ENCODE results near the gene TLE6.
"Not testable (repeated sequence)": the region's sequence is repeated elsewhere in the genome, so short reads cannot be mapped to it uniquely, and the experiment has no call there.

Gene TLE6

DNA sequence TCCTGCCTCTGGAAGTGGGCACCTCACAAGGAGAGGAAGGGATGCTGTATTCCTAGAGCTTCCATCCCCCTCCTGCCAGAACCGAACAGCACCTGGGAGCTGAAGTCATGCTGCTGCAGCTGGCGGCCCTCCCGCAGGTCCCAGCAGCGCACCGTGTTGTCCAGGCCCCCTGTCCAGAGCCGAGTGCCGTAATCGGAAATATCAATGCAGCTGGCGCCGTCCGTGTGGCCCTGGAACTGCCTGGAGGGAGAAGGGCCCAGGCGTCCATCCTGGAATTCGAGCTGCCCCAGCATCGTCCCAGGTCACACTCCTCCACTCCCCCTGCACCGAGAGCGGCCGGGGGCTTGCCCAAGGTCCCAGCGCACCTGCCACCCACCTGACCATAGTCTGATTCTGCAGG, 28.0 kb downstream of the TLE6 start:
- DNase-seq: no peak

GRCh38 chr19:3006075-3006767, 28.9 kb downstream of the TLE6 start:
- DNase-seq: no peak

DNA sequence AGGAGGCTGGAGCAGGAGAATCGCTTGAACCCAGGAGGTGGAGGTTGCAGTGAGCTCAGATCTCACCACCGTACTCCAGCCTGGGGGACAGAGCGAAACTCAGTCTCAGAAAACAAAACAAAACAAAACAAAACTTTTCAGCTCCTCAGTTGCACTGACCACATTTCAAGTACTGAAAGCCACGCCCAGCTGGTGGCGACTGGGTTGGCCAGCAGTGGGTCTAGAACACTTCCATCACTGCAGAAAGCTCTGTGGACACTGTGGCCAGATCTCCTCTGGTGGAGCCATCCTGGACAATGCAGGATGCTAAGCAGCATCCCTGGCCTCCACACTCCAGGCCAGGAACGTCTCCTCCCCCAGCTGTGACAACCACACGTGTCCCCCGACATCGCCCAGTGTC, 30.6 kb downstream of the TLE6 start:
- DNase-seq: no peak

DNA sequence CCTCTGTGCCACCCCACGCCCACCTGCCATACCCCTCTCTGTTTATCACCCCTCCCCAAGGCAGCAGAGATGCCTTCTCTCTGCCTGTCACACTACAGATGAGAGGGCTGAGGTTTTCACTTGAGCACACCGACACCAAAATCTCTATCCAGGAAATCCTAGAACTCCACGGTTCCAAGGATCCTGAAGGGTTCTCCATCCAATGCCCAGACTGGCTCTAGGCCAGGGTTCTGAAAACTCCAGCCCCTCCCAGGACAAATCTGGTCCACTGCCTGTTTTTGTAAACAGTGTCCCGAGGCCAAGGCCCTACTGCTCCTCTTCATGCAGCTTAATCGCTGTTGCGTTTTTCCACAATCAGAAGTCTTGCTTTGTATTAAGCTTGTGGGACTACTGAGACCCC, 31.6 kb downstream of the TLE6 start:
- DNase-seq: no peak

GRCh38 chr19:3010871-3011270, 33.5 kb downstream of the TLE6 start:
- DNase-seq: no peak

DNA sequence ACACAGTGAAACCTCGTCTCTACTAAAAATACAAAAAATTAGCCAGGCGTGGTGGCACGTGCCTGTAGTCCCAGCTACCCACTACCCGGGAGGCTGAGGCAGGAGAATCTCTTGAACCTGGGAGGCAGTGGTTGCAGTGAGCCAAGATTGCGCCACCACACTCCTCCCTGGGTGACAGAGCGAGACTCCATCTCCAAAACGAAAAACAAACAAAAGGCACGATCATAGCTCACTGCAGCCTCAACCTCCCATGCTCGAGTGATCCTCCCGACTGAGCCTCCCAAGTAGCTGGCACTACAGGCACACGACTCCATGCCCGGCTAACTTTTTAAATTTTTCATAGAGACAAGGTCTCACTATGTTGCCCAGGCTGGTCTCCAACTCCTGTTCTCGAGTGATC, 34.7 kb downstream of the TLE6 start:
- DNase-seq: not testable (repeated sequence)

DNA sequence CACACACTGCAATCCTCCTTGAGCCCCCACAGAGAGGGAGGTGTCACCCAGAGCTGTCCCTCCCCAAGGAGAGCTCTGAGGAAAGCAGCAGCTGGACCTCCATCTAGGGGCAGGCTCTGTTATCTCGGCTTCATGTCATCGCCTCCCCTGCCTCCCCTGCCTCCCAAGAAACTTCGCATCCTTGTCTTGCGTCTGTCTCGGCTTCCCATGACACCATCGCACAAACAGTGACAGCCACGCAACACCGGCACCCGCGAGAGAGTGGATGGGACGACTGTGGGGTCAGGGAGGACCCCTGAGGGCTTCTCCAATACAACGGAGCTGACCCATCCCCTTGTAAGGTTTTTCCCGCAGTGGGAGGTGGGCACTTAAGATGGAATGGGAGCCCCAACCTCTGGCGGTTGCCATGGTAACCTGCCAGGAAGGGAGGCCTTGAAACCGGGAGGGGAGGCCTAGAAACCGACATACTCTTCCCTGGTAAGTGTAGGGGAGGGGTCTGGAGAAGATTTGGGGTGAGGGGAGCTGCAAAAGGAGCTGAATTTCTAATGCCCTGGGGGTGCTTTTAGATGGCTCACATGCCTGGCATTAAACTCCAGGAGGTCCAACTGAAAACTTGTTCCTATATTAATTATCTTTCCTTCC, 35.4 kb downstream of the TLE6 start:
- DNase-seq: no peak

DNA sequence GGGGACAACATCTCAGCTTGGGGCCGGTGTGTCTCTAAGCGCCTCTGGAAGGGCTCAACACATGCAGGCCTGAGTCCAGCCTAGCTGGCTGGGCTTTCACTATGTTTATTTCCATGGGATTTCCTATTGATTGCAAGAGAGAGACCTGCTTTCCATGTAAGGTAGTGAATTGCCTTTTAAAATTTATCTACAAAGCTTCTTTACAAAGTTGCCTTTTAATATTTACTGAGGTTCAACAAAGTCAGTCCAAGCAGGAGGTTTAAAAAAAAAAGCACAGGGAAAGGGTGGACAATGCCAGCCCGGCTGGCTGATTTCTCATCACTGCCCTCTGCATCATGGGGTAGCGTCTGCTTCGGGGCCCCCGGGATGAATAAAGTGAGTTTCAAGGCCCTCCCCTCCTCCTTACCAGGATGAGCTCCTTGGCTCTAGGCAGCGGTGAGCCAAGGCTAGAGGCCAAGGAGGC, 35.9 kb downstream of the TLE6 start:
- DNase-seq: no peak

- no peak for DNase-seq
Observed at GRCh38 chr19:3014135-3014534, 36.8 kb downstream of the TLE6 start.

DNA sequence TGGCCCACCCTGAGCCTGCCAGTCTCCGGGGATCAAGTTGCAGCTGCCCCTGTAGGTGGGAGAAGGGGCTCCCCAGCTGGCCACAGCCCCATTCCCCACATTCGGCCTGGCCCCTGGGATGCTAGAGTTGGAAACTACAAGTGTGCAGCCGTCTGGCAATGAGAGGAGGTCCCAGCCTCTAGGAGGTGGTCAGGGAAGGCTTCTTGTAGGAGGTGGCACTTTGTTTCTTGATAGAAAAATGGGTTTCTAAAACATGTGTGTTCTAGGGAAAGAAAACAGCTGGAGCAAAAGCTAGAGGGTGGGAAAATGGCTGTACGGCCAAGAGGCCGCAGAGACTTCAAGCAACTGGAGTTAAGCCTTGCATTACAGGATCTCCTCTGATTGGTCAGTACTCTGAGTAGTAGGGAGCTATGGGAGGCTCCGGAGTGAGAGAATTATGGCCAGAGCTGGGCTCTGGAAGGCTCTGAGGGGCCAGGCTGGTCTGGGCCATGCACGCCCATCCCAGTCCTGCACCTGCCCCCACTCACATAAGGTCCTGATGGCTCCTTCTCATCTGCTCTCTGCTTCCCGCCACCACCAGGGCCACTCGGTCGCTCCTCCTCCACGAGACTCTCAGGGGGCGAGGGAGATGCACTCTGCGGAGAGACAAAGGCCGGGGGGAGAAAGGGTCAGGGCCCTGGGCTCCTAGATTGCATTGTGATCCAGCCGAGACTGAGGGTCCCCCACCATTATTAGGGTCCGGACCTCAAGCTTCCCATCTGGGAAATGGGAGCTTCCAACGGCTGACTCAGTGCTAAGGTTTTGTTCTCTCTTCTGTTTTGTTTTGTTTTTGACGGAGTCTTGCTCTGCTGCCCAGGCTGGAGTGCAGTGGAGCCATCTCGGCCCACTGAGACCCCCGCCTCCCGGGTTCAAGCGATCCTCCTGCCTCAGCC, 38.0 kb downstream of the TLE6 start:
- DNase-seq: no peak

GRCh38 chr19:3017923-3018322, 40.6 kb downstream of the TLE6 start:
- DNase-seq: no peak

DNA sequence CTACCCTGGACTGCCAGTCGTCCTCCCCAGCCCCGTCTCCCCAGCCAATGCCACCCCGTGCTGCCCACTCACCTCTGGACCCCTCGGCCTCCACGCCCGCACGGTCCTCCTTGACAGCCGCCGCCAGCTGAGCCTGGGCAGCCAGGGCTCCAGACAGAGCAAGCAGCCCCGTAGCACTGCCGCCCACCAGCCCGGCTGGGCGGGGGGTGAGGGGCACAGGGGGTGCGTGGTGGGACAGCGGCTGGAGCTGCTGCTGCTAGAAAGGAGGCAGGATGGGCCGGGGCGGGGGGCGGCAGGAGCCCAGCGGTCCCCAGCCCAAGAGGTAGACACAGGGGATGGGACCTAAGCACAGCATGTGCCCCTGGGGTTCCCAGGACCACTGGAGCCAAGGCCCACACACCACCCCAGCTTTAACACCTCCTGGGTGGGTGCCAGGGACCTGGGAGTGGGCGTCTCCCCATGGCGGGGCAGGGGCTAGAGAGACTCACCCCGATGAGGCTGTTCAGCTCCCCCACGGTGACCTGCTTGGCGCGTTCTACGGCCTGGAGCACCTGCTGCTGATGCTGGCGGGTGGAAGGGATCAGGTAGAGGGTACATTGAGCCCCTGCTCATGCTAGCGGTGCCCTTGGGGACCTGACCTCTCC, 42.0 kb downstream of the TLE6 start:
- DNase-seq: no peak

- no peak for DNase-seq
Observed at GRCh38 chr19:3020321-3020960, 43.1 kb downstream of the TLE6 start.

- no peak for DNase-seq
Observed at GRCh38 chr19:3024509-3024869, 47.1 kb downstream of the TLE6 start.

GRCh38 chr19:3024870-3025548, 47.6 kb downstream of the TLE6 start:
- no peak for DNase-seq

DNA sequence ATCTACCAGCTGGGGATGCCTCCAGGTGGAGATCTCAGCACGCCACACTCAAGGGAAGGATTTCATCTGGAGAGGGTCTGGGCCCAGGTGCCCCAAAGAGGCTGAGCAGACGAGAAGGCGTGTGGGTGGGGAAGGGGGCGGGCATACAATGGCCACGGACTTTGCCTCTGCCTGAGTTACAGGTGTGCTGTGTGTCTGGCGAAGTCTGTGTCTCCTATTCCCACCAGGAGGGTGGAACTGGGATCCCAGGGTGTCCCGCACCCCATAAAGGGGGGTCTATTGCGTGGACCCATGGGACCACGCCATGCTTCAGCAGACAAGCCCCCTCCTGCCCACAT, 48.2 kb downstream of the TLE6 start:
- DNase-seq: no peak

- DNase-seq: no peak
Observed at GRCh38 chr19:3026768-3027167, 49.4 kb downstream of the TLE6 start.

- no peak for DNase-seq
Observed at GRCh38 chr19:3027292-3027691, 49.9 kb downstream of the TLE6 start.

DNA sequence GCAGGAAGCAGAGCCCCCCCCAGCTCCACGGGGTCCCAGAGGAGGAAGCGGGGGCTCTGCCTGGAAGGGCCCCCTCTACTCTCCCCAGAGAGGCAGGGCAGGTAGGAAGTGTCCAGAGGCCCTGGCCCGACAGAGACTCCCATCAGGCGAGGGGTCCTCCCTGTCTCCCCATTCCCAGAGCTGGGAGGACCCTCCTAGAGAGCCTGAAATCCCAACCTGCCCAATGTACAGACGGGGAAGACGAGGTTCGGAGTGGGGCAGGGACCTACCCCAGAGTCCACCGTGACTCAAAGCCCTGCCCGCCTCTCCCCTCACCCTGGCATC, 50.6 kb downstream of the TLE6 start:
- DNase-seq: no peak

DNA sequence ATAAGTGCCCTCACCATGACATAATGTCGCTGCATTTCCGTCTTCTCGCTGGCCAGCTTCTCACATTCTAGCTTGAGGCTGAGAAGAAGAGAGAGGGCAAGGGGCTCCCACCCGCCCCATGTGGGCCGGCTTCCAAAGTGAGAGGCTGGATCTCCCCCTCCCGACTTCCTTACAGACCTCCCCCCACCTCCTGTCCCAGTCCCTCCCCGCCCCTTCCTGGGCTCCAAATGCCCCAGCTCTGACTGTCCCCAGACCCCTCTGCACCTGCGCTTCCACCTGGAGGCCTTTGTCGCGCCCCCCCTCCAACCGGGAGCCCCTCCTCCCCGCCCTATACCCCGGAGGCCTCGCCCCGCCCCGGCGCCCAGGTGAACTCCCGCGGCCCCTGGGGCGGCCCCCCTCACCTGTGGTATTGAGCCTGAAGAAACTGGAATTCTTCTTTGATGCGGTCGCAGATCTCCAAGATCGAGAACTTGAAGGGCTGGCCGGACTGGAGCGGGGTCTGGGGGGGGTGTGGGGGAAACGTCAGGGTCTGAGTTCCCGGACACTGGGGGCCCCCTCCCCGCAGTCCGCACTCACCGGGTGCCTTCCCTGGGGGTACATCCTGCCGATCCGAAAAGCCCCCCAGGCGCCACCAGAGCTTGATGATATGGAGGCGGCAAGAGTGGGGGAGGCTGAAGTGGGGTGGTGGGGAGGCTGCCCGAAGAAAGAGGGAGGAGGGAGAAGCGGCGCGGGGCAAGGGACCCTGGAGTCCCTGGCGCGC, 51.1 kb downstream of the TLE6 start:
- DNase-seq: peak; percentile 11

DNA sequence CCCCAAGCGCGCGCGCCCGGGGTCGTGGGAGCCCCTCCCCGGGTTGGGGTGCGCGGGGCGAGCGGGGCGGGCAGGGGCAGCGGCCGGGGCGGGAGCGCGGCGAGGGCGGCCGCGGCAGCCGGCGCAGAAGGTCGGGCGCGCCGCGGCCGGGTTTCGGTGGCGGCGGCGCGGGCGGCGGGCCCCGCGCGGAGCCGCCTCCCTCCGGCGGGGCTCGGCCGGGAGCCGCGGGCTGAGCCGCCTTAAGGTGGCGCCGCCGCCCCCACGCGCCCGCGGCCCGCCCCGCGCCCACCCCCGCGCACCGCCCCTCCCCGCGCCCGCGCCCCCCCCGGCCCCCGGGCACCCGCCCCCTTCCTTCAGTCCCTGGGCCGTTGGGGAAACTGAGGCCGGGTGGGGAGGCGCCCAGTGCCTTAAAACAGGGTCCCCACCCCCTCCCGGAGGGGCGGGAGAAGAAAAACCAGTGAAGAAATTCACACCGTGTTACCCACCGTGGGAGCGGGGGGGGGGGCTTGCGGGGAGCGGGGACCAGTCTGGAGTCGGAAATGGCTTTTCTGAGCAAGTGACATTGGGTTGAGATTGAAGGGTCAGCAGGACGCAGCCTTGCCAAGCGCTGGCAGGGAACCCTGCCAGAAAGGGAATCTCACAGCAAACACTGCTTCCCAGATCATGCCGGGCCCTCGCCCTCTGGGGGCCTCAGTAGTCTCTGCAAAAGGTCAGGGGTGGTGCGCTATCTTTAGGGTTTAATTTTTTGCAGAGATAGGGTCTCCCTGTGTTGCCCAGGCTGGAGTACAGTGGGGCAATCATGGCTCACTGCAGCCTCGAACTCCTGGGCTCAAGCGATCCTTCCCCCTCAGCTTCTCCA, 51.9 kb downstream of the TLE6 start, which contains the start of gene TLE2:
TLE2 (minus strand) TSS at position 216 of the 859 bp plus-strand sequence. CDS start 376 bp downstream, outside the sequence.
- DNase-seq: no peak
